ENCODE results near the gene ZNF579.

Gene ZNF579

DNA sequence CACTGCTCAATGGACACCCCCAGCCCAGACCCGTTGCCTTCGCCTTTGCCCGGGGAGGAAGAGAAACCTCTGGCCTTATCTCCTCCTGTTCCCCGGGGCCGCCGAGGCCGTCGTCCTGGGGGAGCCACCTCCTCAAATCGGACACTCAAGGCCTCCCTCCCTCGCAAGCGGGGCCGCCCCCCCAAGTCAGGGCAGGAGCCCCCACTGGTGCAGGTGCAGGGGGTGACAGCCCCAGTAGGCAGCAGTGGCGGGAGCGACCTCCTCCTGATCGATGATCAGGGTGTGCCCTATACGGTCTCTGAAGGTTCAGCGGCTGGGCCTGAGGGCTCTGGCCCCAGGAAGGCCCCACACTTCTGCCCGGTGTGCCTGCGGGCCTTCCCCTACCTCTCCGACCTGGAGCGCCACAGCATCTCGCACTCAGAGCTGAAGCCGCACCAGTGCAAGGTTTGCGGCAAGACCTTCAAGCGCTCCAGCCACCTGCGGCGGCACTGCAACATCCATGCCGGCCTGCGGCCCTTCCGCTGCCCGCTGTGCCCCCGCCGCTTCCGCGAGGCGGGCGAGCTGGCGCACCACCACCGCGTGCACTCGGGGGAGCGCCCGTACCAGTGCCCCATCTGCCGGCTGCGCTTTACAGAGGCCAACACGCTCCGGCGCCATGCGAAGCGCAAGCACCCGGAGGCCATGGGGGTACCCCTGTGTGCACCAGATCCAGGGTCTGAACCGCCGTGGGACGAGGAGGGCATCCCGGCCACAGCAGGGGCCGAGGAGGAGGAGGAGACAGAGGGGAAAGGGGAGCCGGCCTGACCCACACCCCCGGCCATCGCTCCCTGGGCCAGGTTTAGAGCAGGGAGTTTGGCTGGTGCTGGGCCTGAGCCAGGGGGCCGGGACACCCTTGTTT lies 21.7 kb upstream of the ZNF579 start:
- H2AFZ ChIP-seq (ENCODE audit: low read length, unreplicated experiment), result no peak overlapping the region
- H3K4me1 ChIP-seq (ENCODE audit: control insufficient read depth, insufficient read depth, low read length, unreplicated experiment), result peaks cover 7% of the 10 kb centered on the region
- no peaks in the 10 kb centered on the region for H3K36me3 ChIP-seq (ENCODE audit: insufficient read depth, low read length)
- peaks cover 13% of the 10 kb centered on the region for H3K79me2 ChIP-seq (ENCODE audit: control insufficient read depth, insufficient read depth, low read length, unreplicated experiment)
- H3K27ac ChIP-seq (ENCODE audit: low read depth, low read length), result no peak overlapping the region
- H3K27me3 ChIP-seq (ENCODE audit: insufficient read depth, low read length), result no peaks in the 10 kb centered on the region
- H3K4me3 ChIP-seq (ENCODE audit: low read depth, low read length), result no peak overlapping the region

DNA sequence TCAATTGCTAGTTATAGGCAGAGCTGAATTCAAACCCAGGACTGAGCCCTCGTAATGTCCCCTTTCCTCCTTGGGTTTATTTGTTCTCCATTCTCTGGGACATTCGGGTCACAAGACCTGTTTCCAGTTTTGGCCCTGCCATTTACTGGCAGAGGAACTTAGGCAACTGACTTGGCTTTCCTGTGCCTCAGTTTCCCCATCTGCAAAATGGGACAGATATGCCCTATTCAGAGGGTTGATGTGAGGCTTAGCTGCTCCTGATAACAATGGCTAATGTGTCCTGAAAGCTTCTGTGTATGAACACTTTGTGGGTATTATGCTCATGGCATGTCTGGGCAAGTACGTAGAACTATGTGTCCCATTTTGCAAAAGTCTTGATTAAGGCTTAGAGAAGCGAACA lies 20.4 kb upstream of the ZNF579 start:
- no peak overlapping the region for H3K27ac ChIP-seq (ENCODE audit: low read depth, low read length)
- H3K4me3 ChIP-seq (ENCODE audit: low read depth, low read length), result peak overlapping the region; percentile 75

DNA sequence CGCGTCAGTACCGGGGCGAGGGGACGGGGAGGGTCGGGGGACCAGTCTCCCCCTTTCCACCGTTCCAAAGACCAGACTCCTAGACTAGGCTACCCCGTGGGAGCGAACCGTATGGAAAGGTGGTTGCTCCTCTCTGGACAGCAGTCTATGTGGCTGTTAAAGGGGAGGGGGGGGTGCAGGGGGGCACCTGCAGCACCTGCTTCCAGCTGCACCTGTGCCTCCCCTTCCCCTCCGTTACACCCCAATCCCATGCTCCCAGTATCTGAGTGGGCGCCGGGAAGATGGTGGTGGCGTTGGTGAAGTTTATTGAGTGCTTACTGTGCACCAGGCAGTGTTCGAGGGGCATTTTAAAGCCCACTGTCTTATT lies 20.0 kb upstream of the ZNF579 start:
- H3K4me3 ChIP-seq (ENCODE audit: low read depth, low read length), result peak overlapping the region; percentile 75
- peak overlapping the region; percentile 14 for H2AFZ ChIP-seq (ENCODE audit: low read length, unreplicated experiment)
- no peaks in the 10 kb centered on the region for H3K4me1 ChIP-seq (ENCODE audit: control insufficient read depth, insufficient read depth, low read length, unreplicated experiment)
- H3K27ac ChIP-seq (ENCODE audit: low read depth, low read length), result no peak overlapping the region
- H3K36me3 ChIP-seq (ENCODE audit: insufficient read depth, low read length), result peaks cover 5% of the 10 kb centered on the region; the same call in 1 of the 2 replicates
- H3K79me2 ChIP-seq (ENCODE audit: control insufficient read depth, insufficient read depth, low read length, unreplicated experiment), result peaks cover 3% of the 10 kb centered on the region
- no peaks in the 10 kb centered on the region for H3K27me3 ChIP-seq (ENCODE audit: insufficient read depth, low read length)

More for the DNA sequence above, 20.4 kb upstream of the ZNF579 start:
- H2AFZ ChIP-seq (ENCODE audit: low read length, unreplicated experiment), result no peak overlapping the region
- H3K36me3 ChIP-seq (ENCODE audit: insufficient read depth, low read length), result peaks cover under 1% of the 10 kb centered on the region; the same call in 1 of the 2 replicates
- H3K27me3 ChIP-seq (ENCODE audit: insufficient read depth, low read length), result no peaks in the 10 kb centered on the region
- peaks cover 3% of the 10 kb centered on the region for H3K79me2 ChIP-seq (ENCODE audit: control insufficient read depth, insufficient read depth, low read length, unreplicated experiment)
- H3K4me1 ChIP-seq (ENCODE audit: control insufficient read depth, insufficient read depth, low read length, unreplicated experiment), result no peaks in the 10 kb centered on the region

DNA sequence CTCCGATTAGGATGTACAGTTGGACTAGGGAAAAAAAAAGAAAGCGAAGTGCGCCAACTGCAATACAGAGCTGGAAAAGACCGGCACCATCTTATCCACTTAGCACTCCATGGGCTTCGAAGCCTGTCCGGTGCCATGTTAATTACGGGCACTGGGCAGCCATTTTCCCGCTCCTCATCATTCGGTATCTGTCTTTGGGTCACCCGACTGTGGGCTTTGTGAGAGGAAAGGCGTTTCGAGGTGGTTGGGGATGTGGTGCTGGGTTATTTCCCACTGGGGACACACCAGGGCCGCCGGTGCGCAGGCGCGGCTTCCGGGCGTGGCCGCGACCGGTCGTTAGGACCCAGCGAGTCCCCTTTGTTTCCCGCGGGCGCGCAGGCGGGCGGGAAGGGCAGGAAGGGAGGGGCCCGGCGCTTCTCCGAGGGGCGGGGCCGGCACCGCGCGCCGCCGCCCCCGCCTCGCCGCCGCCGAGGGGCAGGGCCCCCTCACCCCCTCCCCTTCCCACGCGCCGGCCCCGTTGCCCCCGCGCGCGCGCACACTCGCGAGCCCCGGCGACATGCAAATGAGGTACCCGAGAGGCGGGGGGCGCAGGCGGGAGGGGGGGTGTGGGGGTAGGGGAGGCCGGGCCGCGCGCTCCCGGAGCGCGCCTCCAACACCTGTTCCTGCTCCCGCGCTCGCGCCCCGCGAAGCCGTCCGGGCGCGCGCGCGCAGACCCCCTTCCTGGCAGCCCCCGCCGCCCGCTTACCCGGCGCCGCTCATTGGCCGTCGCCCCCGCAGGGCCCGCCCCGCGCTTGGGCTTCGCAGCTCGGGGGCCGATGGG lies 19.4 kb upstream of the ZNF579 start, which contains the start of gene ZNF524:
Gene ZNF524 (plus strand): TSS at position 447 of the 820 bp plus-strand sequence. CDS start 1,825 bp downstream, outside the sequence.
- H3K4me3 ChIP-seq (ENCODE audit: low read depth, low read length), result peak within 1 kb of the TSS; percentile 75
- H3K36me3 ChIP-seq (ENCODE audit: insufficient read depth, low read length), result peaks cover 10% of the 10 kb centered on the region; the same call in 1 of the 2 replicates
- H3K27me3 ChIP-seq (ENCODE audit: insufficient read depth, low read length), result no peaks in the 10 kb centered on the region
- peaks cover 3% of the 10 kb centered on the region for H3K79me2 ChIP-seq (ENCODE audit: control insufficient read depth, insufficient read depth, low read length, unreplicated experiment)
- H3K27ac ChIP-seq (ENCODE audit: low read depth, low read length), result peak within 1 kb of the TSS; percentile 95
- no peaks in the 10 kb centered on the region for H3K4me1 ChIP-seq (ENCODE audit: control insufficient read depth, insufficient read depth, low read length, unreplicated experiment)
- peak within 1 kb of the TSS; percentile 73 for H2AFZ ChIP-seq (ENCODE audit: low read length, unreplicated experiment)

DNA sequence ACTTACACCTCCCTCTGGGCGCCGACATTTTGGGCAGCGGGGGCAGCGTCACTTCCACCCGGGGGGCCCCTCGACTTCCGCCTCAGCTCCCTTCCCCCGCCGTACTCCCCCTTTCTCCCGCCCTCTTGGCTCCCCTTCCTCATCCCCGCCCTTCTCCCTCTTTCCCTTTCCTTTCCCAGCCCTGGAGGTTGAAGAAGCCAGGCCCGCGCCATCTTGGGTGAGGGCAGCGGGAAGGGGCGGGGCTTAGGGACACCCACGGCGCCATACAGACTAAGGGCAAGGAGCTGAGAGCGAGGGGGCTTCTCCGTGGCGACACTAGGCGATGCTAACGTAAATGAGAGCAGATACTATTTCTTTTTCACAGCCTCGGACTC lies 18.8 kb upstream of the ZNF579 start, which contains the start of gene FIZ1:
Gene FIZ1 (minus strand): TSS at position 50 of the 374 bp plus-strand sequence. CDS start 1,652 bp downstream, outside the sequence.
- H2AFZ ChIP-seq (ENCODE audit: low read length, unreplicated experiment), result peak within 1 kb of the TSS; percentile 73
- no peaks in the 10 kb centered on the region for H3K4me1 ChIP-seq (ENCODE audit: control insufficient read depth, insufficient read depth, low read length, unreplicated experiment)
- peaks cover 3% of the 10 kb centered on the region for H3K79me2 ChIP-seq (ENCODE audit: control insufficient read depth, insufficient read depth, low read length, unreplicated experiment)
- H3K27me3 ChIP-seq (ENCODE audit: insufficient read depth, low read length), result no peaks in the 10 kb centered on the region
- H3K4me3 ChIP-seq (ENCODE audit: low read depth, low read length), result peak within 1 kb of the TSS; percentile 75
- peaks cover 16% of the 10 kb centered on the region; the same call in 1 of the 2 replicates for H3K36me3 ChIP-seq (ENCODE audit: insufficient read depth, low read length)
- H3K27ac ChIP-seq (ENCODE audit: low read depth, low read length), result peak within 1 kb of the TSS; percentile 95

DNA sequence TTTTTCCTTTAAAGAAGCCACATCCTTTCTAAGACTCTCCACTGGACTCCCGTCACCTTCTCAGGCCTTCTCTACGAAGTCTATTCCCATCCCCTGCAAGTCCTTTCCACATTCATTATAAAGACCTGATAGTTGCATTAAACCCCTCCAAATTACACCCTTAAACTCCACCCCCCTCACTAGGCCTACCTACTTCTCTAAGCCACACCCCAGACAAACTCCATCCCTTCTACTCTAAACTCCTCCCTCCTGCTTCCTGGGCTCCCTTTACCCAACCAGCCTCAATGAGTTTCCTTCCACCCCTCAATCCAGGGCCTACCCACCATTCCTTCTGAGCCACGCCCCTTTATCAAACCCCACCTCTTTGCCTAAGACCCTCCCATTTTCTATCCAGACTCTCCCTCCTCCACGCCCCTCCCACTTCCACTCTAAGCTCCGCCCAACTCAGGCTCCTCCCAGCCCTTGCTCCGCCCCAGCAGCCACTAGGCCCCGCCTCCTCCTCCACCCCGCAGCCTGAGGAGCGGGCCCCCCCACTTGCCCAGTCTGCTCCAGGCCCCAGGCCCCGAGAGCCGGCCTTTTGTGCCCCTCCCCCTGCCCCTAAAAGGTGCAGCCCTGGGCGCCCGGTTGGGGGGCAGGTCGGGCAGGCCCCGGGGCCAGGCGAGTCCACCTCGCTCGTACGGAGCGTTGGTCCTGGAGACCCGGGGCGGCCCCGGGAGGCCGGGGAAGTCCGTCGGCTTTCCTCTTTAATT lies 18.2 kb upstream of the ZNF579 start:
- Histone ChIP-seq H3K79me2 (ENCODE audit: control insufficient read depth, insufficient read depth, low read length, unreplicated experiment) (peaks cover 3% of the 10 kb centered on the region), H2AFZ (ENCODE audit: low read length, unreplicated experiment) (no peak overlapping the region), H3K36me3 (ENCODE audit: insufficient read depth, low read length) (peaks cover 16% of the 10 kb centered on the region; the same call in 1 of the 2 replicates), H3K27ac (ENCODE audit: low read depth, low read length) (peak overlapping the region; percentile 95), H3K27me3 (ENCODE audit: insufficient read depth, low read length) (no peaks in the 10 kb centered on the region), H3K4me1 (ENCODE audit: control insufficient read depth, insufficient read depth, low read length, unreplicated experiment) (no peaks in the 10 kb centered on the region), H3K4me3 (ENCODE audit: low read depth, low read length) (peak overlapping the region; percentile 75)

DNA sequence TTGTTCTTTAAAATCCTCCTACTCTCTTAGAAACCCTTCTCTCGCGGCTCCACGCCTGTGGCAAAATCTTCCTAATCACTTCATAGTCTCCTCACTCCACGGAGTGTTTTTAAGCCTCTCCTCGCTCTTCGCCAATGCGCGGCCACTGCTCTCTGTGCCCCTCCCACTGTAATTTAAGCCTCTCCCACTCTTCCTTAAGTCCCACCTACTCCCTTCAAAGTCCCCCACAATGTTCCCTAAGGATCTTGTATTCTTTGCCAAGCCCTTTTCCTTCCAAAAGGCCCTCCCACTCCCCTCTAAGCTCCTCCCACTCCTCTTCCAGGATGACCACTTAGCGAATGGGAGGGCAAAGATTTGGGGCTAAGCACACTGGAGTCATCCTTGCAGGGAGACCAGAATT lies 17.4 kb upstream of the ZNF579 start:
- Histone ChIP-seq H3K27me3 (ENCODE audit: insufficient read depth, low read length) (no peaks in the 10 kb centered on the region), H3K4me1 (ENCODE audit: control insufficient read depth, insufficient read depth, low read length, unreplicated experiment) (no peaks in the 10 kb centered on the region), H3K27ac (ENCODE audit: low read depth, low read length) (no peak overlapping the region), H3K4me3 (ENCODE audit: low read depth, low read length) (no peak overlapping the region), H3K36me3 (ENCODE audit: insufficient read depth, low read length) (peaks cover 19% of the 10 kb centered on the region; the same call in 1 of the 2 replicates), H2AFZ (ENCODE audit: low read length, unreplicated experiment) (no peak overlapping the region), H3K79me2 (ENCODE audit: control insufficient read depth, insufficient read depth, low read length, unreplicated experiment) (peaks cover 3% of the 10 kb centered on the region)

DNA sequence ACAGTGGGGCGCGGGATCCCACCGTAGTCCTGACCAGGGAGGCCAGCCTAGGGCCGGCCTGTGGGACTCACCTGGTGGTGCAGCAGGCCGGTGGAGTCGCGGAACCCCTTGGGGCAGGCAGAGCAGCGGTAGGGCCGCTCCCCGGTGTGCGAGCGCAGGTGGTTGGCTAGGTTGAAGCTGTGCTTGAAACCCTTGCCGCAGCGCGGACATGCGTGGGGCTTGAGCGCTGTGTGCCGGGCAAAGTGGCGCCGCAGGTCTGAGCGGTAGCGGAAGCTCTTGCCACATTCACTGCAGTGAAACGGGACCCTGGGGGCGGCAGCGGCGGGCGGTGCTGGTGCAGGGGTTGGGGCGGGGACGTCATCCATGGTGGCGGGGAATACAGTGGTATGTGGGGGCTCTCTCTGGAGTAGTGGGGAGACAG lies 16.9 kb upstream of the ZNF579 start:
- no peak overlapping the region for H2AFZ ChIP-seq (ENCODE audit: low read length, unreplicated experiment)

DNA sequence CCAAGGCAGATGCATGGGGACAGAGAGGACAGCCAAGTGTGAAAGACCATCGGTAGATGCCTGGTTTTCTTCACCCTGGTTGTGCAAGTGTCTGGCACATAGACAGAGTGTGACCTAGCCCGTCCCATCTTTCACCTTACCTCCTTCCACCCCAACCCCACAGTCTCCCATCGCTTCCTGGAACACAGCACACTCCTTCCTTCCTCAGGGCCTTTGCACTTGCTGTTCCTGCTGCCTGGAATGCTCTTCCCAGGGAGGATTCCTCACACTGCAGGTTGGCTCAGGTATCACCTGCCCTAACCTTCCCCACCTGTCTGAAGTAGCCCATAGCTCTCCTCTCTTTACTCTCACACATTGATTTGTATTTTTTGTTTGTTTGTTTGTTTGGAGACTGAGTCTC lies 15.7 kb upstream of the ZNF579 start:
- no peak overlapping the region for H3K4me3 ChIP-seq (ENCODE audit: low read depth, low read length)
- peaks cover 19% of the 10 kb centered on the region; the same call in 1 of the 2 replicates for H3K36me3 ChIP-seq (ENCODE audit: insufficient read depth, low read length)
- H2AFZ ChIP-seq (ENCODE audit: low read length, unreplicated experiment), result no peak overlapping the region
- no peaks in the 10 kb centered on the region for H3K27me3 ChIP-seq (ENCODE audit: insufficient read depth, low read length)
- peaks cover 3% of the 10 kb centered on the region for H3K79me2 ChIP-seq (ENCODE audit: control insufficient read depth, insufficient read depth, low read length, unreplicated experiment)
- no peak overlapping the region for H3K27ac ChIP-seq (ENCODE audit: low read depth, low read length)
- H3K4me1 ChIP-seq (ENCODE audit: control insufficient read depth, insufficient read depth, low read length, unreplicated experiment), result no peaks in the 10 kb centered on the region

More for the DNA sequence above, 16.9 kb upstream of the ZNF579 start:
- H3K79me2 ChIP-seq (ENCODE audit: control insufficient read depth, insufficient read depth, low read length, unreplicated experiment), result peaks cover 3% of the 10 kb centered on the region
- no peak overlapping the region for H3K4me3 ChIP-seq (ENCODE audit: low read depth, low read length)
- no peaks in the 10 kb centered on the region for H3K4me1 ChIP-seq (ENCODE audit: control insufficient read depth, insufficient read depth, low read length, unreplicated experiment)
- no peaks in the 10 kb centered on the region for H3K27me3 ChIP-seq (ENCODE audit: insufficient read depth, low read length)
- H3K36me3 ChIP-seq (ENCODE audit: insufficient read depth, low read length), result peaks cover 19% of the 10 kb centered on the region; the same call in 1 of the 2 replicates
- H3K27ac ChIP-seq (ENCODE audit: low read depth, low read length), result no peak overlapping the region

All from ACC112 (cell line).